C4-2B (cell line): ENCODE results near the gene HS6ST3.

Experiments used
- CTCF ChIP-seq: fragments of 450-650 bp; conservative IDR thresholded peaks from 2 replicates; pipeline ENCODE4 v1.5.1; 2017; ENCODE audit warnings: mild to moderate bottlenecking
- ZFX ChIP-seq: fragments of 450-650 bp; IDR thresholded peaks from 2 replicates; pipeline ENCODE4 v1.6.1; 2017

- TF ChIP-seq CTCF (no peak), ZFX (no peak)
Measured at GRCh38 chr13:96218475-96218874, 128.6 kb downstream of the HS6ST3 start.
